ENCODE data around the gene PRKAR1A. TPM values are rescaled to one million over a fixed set of nuclear protein-coding genes. Genes with fewer than 3 reads are reported as not detected.

PRKAR1A gene
- total and polyA plus RNA-seq, 7 donors, result 53.6 to 268 (median 206) TPM

DNA sequence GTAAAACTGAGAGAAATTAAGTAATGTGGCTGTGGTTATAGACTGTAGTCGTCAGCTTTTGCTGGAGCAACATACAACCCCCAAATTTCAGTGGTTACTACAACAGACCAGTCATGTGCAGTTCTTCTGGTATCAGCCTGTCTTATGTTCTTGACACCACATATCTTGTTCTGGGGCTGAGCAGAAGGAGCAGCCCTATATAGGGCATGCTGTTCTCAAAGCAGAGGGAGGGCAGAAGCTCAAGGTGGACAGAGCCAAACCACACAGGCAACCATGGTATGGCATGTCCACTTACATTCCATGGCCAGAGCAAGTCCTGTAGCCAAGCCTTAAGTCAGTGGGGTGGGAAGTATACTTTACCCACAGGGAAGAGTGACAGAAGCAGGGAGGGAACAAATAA lies 7.7 kb downstream of the PRKAR1A start:
- intact Hi-C loops (cut with DNase I), result no loop called here
- Histone ChIP-seq H3K36me3 (peaks cover 3 to 64% (median 19%) of the 10 kb centered on the region in 4 donors), H3K4me1 (peaks cover 0 to 32% (median 17%) of the 10 kb centered on the region in 4 donors), H3K4me3 (no peak overlapping the region), H3K27me3 (no peaks in the 10 kb centered on the region), H3K9me3 (no peaks in the 10 kb centered on the region), H3K27ac (no peak overlapping the region)
- no peak for DNase-seq
- WGBS, 2 donors, result 90 to 96% methylated on average over 1 of the region's 1 CpG
- no peak for TF ChIP-seq EP300 (IDR thresholded peaks at IDR 0.05)
- no peak for TF ChIP-seq POLR2A (IDR thresholded peaks at IDR 0.05)
- TF ChIP-seq POLR2AphosphoS5 (IDR thresholded peaks at IDR 0.05), result no peak
- TF ChIP-seq, protein P1, sequence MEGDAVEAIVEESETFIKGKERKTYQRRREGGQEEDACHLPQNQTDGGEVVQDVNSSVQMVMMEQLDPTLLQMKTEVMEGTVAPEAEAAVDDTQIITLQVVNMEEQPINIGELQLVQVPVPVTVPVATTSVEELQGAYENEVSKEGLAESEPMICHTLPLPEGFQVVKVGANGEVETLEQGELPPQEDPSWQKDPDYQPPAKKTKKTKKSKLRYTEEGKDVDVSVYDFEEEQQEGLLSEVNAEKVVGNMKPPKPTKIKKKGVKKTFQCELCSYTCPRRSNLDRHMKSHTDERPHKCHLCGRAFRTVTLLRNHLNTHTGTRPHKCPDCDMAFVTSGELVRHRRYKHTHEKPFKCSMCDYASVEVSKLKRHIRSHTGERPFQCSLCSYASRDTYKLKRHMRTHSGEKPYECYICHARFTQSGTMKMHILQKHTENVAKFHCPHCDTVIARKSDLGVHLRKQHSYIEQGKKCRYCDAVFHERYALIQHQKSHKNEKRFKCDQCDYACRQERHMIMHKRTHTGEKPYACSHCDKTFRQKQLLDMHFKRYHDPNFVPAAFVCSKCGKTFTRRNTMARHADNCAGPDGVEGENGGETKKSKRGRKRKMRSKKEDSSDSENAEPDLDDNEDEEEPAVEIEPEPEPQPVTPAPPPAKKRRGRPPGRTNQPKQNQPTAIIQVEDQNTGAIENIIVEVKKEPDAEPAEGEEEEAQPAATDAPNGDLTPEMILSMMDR (IDR thresholded peaks at IDR 0.05), result no peak

DNA sequence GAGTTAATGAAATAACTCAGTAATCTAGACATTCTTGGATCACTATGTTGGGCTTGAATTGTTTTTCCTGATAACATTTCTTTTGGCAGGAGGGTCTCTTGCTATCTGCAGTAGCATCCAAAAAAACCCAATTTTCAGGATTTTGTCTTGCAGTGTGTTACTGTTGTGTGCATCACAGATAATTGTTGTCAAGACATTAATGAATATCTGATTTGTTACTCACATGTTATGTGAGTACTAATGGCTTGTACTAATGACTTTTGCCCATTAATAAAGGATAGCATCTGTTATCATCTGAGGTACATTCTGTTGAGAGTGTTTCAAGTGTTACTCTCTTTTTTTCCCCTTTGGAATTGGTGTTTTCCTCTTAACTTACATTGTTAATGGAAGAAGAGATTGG lies 10.0 kb downstream of the PRKAR1A start:
- TF ChIP-seq POLR2A (IDR thresholded peaks at IDR 0.05) (no peak), POLR2AphosphoS5 (IDR thresholded peaks at IDR 0.05) (no peak), EP300 (IDR thresholded peaks at IDR 0.05) (no peak)
- TF ChIP-seq, protein P1 (IDR thresholded peaks at IDR 0.05), result no peak
- no peak overlapping the region for H3K27ac ChIP-seq
- no peak overlapping the region for H3K4me3 ChIP-seq
- no peaks in the 10 kb centered on the region for H3K27me3 ChIP-seq
- intact Hi-C loops (cut with DNase I), result no loop called here
- no peaks in the 10 kb centered on the region for H3K9me3 ChIP-seq
- H3K4me1 ChIP-seq, result peaks cover 0 to 21% (median 8%) of the 10 kb centered on the region in 4 donors
- peaks cover 12 to 70% (median 36%) of the 10 kb centered on the region in 4 donors for H3K36me3 ChIP-seq
- no peak for DNase-seq

DNA sequence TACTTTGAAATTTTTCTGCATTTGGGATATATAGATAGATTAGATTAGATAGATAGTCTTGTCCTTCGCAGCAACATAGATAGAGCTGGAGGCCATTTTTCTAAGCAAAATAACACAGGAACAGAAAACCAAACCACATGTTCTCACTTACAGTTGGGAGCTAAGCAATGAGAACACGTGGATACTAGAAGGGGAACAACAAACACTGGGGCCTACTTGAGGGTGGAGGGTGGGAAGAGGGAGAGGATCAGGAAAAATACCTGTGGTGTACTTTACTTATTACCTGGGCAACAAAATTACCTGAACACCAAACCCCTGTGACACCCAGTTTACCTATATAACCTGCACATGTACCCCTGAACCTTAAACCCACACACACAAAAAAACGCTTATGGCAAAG lies 14.3 kb downstream of the PRKAR1A start:
- intact Hi-C loops (cut with DNase I), result no loop called here
- Histone ChIP-seq H3K4me1 (peaks cover 0 to 6% (median 3%) of the 10 kb centered on the region in 4 donors), H3K4me3 (no peak overlapping the region), H3K36me3 (peaks cover 33 to 91% (median 54%) of the 10 kb centered on the region in 4 donors), H3K9me3 (no peaks in the 10 kb centered on the region), H3K27me3 (no peaks in the 10 kb centered on the region), H3K27ac (no peak overlapping the region)
- no peak for DNase-seq
- TF ChIP-seq, protein P1 (IDR thresholded peaks at IDR 0.05), result no peak
- TF ChIP-seq POLR2A (IDR thresholded peaks at IDR 0.05) (no peak), EP300 (IDR thresholded peaks at IDR 0.05) (no peak), POLR2AphosphoS5 (IDR thresholded peaks at IDR 0.05) (no peak)
- WGBS, 2 donors, result 56 to 72% methylated on average over 3 of the region's 3 CpGs

DNA sequence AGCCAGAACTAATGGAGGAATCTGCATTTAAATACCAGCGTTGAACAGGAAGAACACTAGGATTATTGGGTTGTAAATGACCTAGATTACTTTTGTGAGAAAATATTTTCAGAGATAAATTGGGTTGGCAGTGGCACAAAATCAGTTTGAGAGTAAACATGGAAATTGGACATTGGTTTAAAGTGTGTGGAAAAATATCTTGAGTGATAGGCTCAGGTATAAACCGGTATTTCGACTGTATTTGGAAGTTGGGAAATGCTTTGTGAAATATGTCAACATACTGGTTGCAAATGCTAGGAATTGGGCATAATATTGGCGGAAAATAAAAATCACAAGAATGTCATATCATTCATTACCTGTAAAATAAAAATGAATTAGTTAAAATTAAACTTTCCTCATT lies 15.1 kb downstream of the PRKAR1A start:
- WGBS, 2 donors, result 35 to 77% methylated on average over 4 of the region's 4 CpGs
- H3K36me3 ChIP-seq, result peaks cover 33 to 98% (median 53%) of the 10 kb centered on the region in 4 donors
- no peak for TF ChIP-seq POLR2A (IDR thresholded peaks at IDR 0.05)
- TF ChIP-seq, protein P1 (IDR thresholded peaks at IDR 0.05), result no peak
- TF ChIP-seq EP300 (IDR thresholded peaks at IDR 0.05), result no peak
- no peak for TF ChIP-seq POLR2AphosphoS5 (IDR thresholded peaks at IDR 0.05)

DNA sequence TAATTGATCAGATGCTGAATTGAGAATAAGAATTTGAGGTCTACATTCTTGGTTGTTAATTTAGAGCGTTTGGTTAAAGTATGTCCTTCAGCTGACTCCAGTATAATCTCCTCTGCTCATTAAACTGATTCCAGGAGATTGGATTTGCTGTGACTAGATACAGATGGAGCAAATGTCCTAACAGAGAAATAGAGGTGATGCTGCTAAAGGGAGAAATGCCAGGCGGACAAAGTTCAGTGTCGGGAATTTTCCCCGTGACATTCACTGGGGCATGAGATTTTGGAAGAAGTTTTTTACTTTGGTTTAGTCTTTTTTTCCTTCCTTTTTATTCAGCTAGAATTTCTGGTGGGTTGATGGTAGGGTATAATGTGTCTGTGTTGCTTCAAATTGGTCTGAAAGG lies 19.0 kb downstream of the PRKAR1A start:
- H3K4me3 ChIP-seq, result no peak overlapping the region
- no peak for TF ChIP-seq POLR2AphosphoS5 (IDR thresholded peaks at IDR 0.05)
- TF ChIP-seq, protein P1 (IDR thresholded peaks at IDR 0.05), result no peak
- no peak for TF ChIP-seq POLR2A (IDR thresholded peaks at IDR 0.05)
- no peak for TF ChIP-seq EP300 (IDR thresholded peaks at IDR 0.05)
- no peaks in the 10 kb centered on the region for H3K27me3 ChIP-seq
- H3K4me1 ChIP-seq, result no peaks in the 10 kb centered on the region
- no peak overlapping the region for H3K27ac ChIP-seq
- 89 to 92% methylated on average over 4 of the region's 4 CpGs for WGBS, 2 donors
- intact Hi-C loops (cut with DNase I), result no loop called here
- peaks cover 26 to 97% (median 52%) of the 10 kb centered on the region in 4 donors for H3K36me3 ChIP-seq
- no peaks in the 10 kb centered on the region for H3K9me3 ChIP-seq
- DNase-seq, result no peak

More for the DNA sequence above, 15.1 kb downstream of the PRKAR1A start:
- DNase-seq, result no peak
- Histone ChIP-seq H3K4me3 (no peak overlapping the region), H3K4me1 (peaks cover 0 to 6% (median under 1%) of the 10 kb centered on the region in 4 donors), H3K27me3 (no peaks in the 10 kb centered on the region), H3K9me3 (no peaks in the 10 kb centered on the region), H3K27ac (no peak overlapping the region)
- intact Hi-C loops (cut with DNase I), result no loop called here
